Keratinocyte (primary cell): ENCODE data around the gene PKP4. TPM values are rescaled to one million over a fixed set of nuclear protein-coding genes. Genes with fewer than 3 reads are reported as not detected.

Experiments used
- DNase-seq: peaks from one replicate; pipeline ENCODE4 v3.0.0-alpha.2; 2011; ENCODE audit warnings: low read depth, missing footprints, low spot score
- FAIRE-seq: peaks from 2 replicates; lab custom pipeline; 2011; peaks lifted over from hg19 to GRCh38; lab: Jason Lieb, UNC
- H2AFZ ChIP-seq: 2 replicates; pipeline ENCODE4 v1.6.0; 2012; ENCODE audit warnings: low read length, control low read depth, inconsistent platforms; ENCODE audit not compliant: control insufficient read depth
- H3K27ac ChIP-seq: 2 replicates; pipeline ENCODE4 v1.5.1; 2011; ENCODE audit warnings: low read length; ENCODE audit not compliant: control insufficient read depth, insufficient read depth
- H3K27me3 ChIP-seq: 3 replicates; pipeline ENCODE4 v1.6.0; 2011; ENCODE audit warnings: low read length; ENCODE audit not compliant: control insufficient read depth, insufficient read depth; ENCODE audit errors: extremely low read depth
- H3K36me3 ChIP-seq, 2 experiments: 2 replicates in 1 of 2; 3 replicates in 1 of 2; pipeline ENCODE4 v1.5.1; 2011; ENCODE audit warnings: low read length in 2 of 2, mild to moderate bottlenecking in 1 of 2; ENCODE audit not compliant: control insufficient read depth in 2 of 2, insufficient read depth in 2 of 2; ENCODE audit errors: extremely low read depth in 1 of 2
- H3K4me1 ChIP-seq: 3 replicates; pipeline ENCODE4 v1.5.1; 2011; ENCODE audit warnings: low read length; ENCODE audit not compliant: control insufficient read depth, insufficient read depth; ENCODE audit errors: extremely low read depth
- H3K4me2 ChIP-seq: 3 replicates; pipeline ENCODE4 v1.6.0; 2011; ENCODE audit warnings: low read depth, low read length; ENCODE audit not compliant: control insufficient read depth, insufficient read depth; ENCODE audit errors: extremely low read depth
- H3K4me3 ChIP-seq, 3 experiments: fragments of 200-600 bp in 1 of 3; sonication (generic) in 1 of 3; 2 replicates in 2 of 3; 3 replicates in 1 of 3; pipeline ENCODE4 v1.5.1; 2011 to 2016; ENCODE audit warnings: low read length in 3 of 3, mild to moderate bottlenecking in 3 of 3, control low read depth in 2 of 3, inconsistent platforms in 1 of 3, low read depth in 1 of 3, mixed read lengths in 1 of 3, mixed run types in 1 of 3, moderate library complexity in 1 of 3; ENCODE audit not compliant: control insufficient read depth in 2 of 3, insufficient read depth in 2 of 3; ENCODE audit errors: extremely low read depth in 1 of 3
- H3K79me2 ChIP-seq: 2 replicates; pipeline ENCODE4 v1.6.0; 2012; ENCODE audit warnings: low read length; ENCODE audit not compliant: control insufficient read depth, insufficient read depth
- H3K9ac ChIP-seq: 3 replicates; pipeline ENCODE4 v1.6.0; 2011; ENCODE audit warnings: low read length; ENCODE audit not compliant: control insufficient read depth, insufficient read depth; ENCODE audit errors: extremely low read depth
- H3K9me1 ChIP-seq: 3 replicates; pipeline ENCODE4 v1.6.0; 2011; ENCODE audit warnings: low read length; ENCODE audit not compliant: control insufficient read depth, insufficient read depth; ENCODE audit errors: extremely low read depth
- H3K9me3 ChIP-seq: 2 replicates; pipeline ENCODE4 v1.5.1; 2012; ENCODE audit warnings: low read depth, low read length; ENCODE audit not compliant: control insufficient read depth
- H4K20me1 ChIP-seq: 3 replicates; pipeline ENCODE4 v1.6.0; 2011; ENCODE audit warnings: low read length; ENCODE audit not compliant: control insufficient read depth, insufficient read depth; ENCODE audit errors: extremely low read depth
- CTCF ChIP-seq, 3 experiments: IDR thresholded peaks in 1 of 3; conservative IDR thresholded peaks in 1 of 3; optimal IDR thresholded peaks in 1 of 3; 2 replicates in 2 of 3; 3 replicates in 1 of 3; pipeline versions ENCODE3 to v1.5.1; 2011; ENCODE audit warnings: low read length in 3 of 3, mild to moderate bottlenecking in 3 of 3, moderate library complexity in 2 of 3, control low read depth in 1 of 3, inconsistent platforms in 1 of 3; ENCODE audit not compliant: insufficient read depth in 2 of 3; ENCODE audit errors: extremely low read depth in 1 of 3
- EZH2 ChIP-seq: IDR thresholded peaks from one replicate; pipeline ENCODE4 v1.6.1; 2012; ENCODE audit warnings: inconsistent platforms, mild to moderate bottlenecking, low read length, moderate library complexity
- dilution Hi-C: fragments of 300-500 bp; cut with MboI; formaldehyde crosslinking; loops from one replicate; pipeline ENCODE4 v1.7.0; 2020; ENCODE audit warnings: low sequenced_read_pairs; ENCODE audit not compliant: extremely low pct_ligation_motif_present
- polyA plus RNA-seq, 5 experiments: library from polyadenylated mRNA; depleted of rRNA in 3 of 5; stranded (reverse) in 3 of 5; stranded (forward) in 1 of 5; unstranded in 1 of 5; fragments of >200 nt; gene quantifications; 1 replicate in 1 of 5; 2 replicates in 3 of 5; 3 replicates in 1 of 5; pipeline versions ENCODE4 v1.2.1 to v1.2.3, GENCODE V29; 2011 to 2012; ENCODE audit warnings: missing spikeins in 2 of 5, low read depth in 1 of 5, low replicate concordance in 1 of 5

Gene PKP4
- polyA plus RNA-seq, 1 donor (not counting 4 experiments of a cell fraction or from before 2014, with no cell fraction given), result 43.8 TPM

DNA sequence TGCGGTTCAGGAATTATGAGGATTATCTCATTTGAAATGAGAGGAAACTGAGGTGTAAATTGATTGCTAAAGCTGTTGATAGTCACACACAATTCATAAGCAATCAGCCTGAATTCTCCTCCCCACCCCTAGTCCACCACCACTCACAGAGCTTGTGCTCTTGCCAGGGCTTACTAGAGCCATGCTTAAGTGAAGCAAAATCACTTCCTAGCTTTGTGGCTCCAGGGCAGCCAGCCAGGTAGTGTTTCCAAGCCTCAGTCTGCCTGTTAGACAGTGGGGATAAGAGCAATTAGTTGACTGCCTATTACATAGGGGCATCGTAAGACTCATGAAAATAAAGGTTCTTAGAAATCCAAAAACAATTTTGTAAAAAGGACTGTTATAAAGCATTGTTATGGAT, 87.2 kb downstream of the PKP4 start:
- no peak overlapping the region for H3K9ac ChIP-seq
- no peaks in the 10 kb centered on the region for H4K20me1 ChIP-seq
- DNase-seq, result no peak
- FAIRE-seq, result no peak
- no peaks in the 10 kb centered on the region for H3K9me3 ChIP-seq
- no peak for TF ChIP-seq CTCF (optimal IDR thresholded peaks at IDR 0.05 in 1 of 3, IDR thresholded peaks at IDR 0.05 in 1 of 3, conservative IDR thresholded peaks at IDR 0.05 in 1 of 3; ENCODE audit: extremely low read depth in 1 of 3, insufficient read depth in 2 of 3, low read length in 3 of 3)
- TF ChIP-seq EZH2, result no peak
- H3K4me2 ChIP-seq, result no peak overlapping the region
- H3K9me1 ChIP-seq, result no peaks in the 10 kb centered on the region
- no peak overlapping the region for H3K27ac ChIP-seq
- H3K36me3 ChIP-seq, result peaks cover 8 to 11% of the 10 kb centered on the region in 2 experiments
- peaks cover 9% of the 10 kb centered on the region for H3K4me1 ChIP-seq
- no peak overlapping the region for H2AFZ ChIP-seq
- no peak overlapping the region for H3K4me3 ChIP-seq
- H3K79me2 ChIP-seq, result peaks cover 3% of the 10 kb centered on the region
- H3K27me3 ChIP-seq, result no peaks in the 10 kb centered on the region
- dilution Hi-C loops, result no loop called here

DNA sequence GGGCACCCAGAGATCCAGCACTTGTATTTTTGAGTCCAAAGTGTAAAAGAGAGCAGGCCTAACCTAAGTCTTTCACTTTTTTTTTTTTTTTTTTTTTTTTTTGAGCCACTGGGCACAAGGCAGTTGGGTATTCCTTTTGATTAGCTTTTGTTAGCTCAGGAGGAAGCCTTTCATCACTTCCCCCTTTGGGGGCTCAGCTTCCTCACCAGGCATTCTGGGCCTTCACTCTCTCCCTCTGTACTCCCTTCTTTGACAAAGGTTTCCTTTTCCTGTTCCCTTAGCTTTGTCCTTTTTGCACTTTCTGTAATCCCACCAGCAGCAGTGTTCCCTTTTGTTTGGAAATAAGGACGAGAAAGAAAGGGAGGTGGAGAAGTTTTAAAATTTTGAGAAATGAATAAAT, 88.2 kb downstream of the PKP4 start:
- H3K36me3 ChIP-seq, result peaks cover 8 to 11% of the 10 kb centered on the region in 2 experiments
- no peaks in the 10 kb centered on the region for H3K4me1 ChIP-seq
- no peaks in the 10 kb centered on the region for H4K20me1 ChIP-seq
- no peak overlapping the region for H3K4me3 ChIP-seq
- H3K4me2 ChIP-seq, result no peak overlapping the region
- no peaks in the 10 kb centered on the region for H3K79me2 ChIP-seq
- H3K27me3 ChIP-seq, result no peaks in the 10 kb centered on the region
- H2AFZ ChIP-seq, result no peak overlapping the region
- FAIRE-seq (no peak), DNase-seq (no peak)
- dilution Hi-C loops, result no loop called here
- no peaks in the 10 kb centered on the region for H3K9me1 ChIP-seq
- no peak overlapping the region for H3K9ac ChIP-seq
- TF ChIP-seq CTCF (optimal IDR thresholded peaks at IDR 0.05 in 1 of 3, IDR thresholded peaks at IDR 0.05 in 1 of 3, conservative IDR thresholded peaks at IDR 0.05 in 1 of 3; ENCODE audit: extremely low read depth in 1 of 3, insufficient read depth in 2 of 3, low read length in 3 of 3) (no peak), EZH2 (no peak)
- no peak overlapping the region for H3K27ac ChIP-seq
- H3K9me3 ChIP-seq, result no peaks in the 10 kb centered on the region
